ENCODE data around the gene LTBP3. TPM values are rescaled to one million over a fixed set of nuclear protein-coding genes. Genes with fewer than 3 reads are reported as not detected.

Gene LTBP3
- total and polyA plus RNA-seq, 2 of the 13 experiments (the other 11 are each of a cell fraction or from before 2014, with no cell fraction given), result 12.2 to 68.1 TPM

- TF ChIP-seq DMTF1 (CRISPR knock-in tag; IDR thresholded peaks at IDR 0.05), result no peak
- no peak for TF ChIP-seq RAD51 (IDR thresholded peaks at IDR 0.05; ENCODE audit: borderline replicate concordance)
- peak; percentile 97 for TF ChIP-seq RXRA (CRISPR knock-in tag; IDR thresholded peaks at IDR 0.05)
- no peak for TF ChIP-seq USF2 (IDR thresholded peaks at IDR 0.05; ENCODE audit: low read depth, low read length)
- 0 out of 2 replicates have a peak, but pooled peaks have one; percentile 21 for TF ChIP-seq USF2 (CRISPR knock-in tag; IDR thresholded peaks at IDR 0.05; ENCODE audit: borderline replicate concordance)
- TF ChIP-seq POLR2A (IDR thresholded peaks at IDR 0.05; ENCODE audit: insufficient read depth in 1 of 2, low read depth in 2 of 2, low read length in 2 of 2), result peak; percentile 21 to 25; a peak in 1 of 4 replicates
- no peak for TF ChIP-seq ZNF780A (CRISPR knock-in tag; IDR thresholded peaks at IDR 0.05)
- TF ChIP-seq MAF1 (CRISPR knock-in tag; IDR thresholded peaks at IDR 0.05; ENCODE audit: borderline replicate concordance), result no peak
- TF ChIP-seq ONECUT2 (CRISPR knock-in tag; IDR thresholded peaks at IDR 0.05), result no peak
- TF ChIP-seq RFX5 (IDR thresholded peaks at IDR 0.05; ENCODE audit: low read depth, low read length), result no peak
- 0 out of 2 replicates have a peak, but pooled peaks have one; percentile 31 for TF ChIP-seq ZFP1 (CRISPR knock-in tag; IDR thresholded peaks at IDR 0.05)
- TF ChIP-seq U2AF1 (optimal IDR thresholded peaks at IDR 0.05; ENCODE audit: low read depth, low read length), result no peak
- peak; percentile 79; the same call in 1 of the 2 replicates for TF ChIP-seq ZBTB39 (CRISPR knock-in tag; IDR thresholded peaks at IDR 0.05)
- TF ChIP-seq POLR2AphosphoS5 (IDR thresholded peaks at IDR 0.05; ENCODE audit: low read depth, low read length), result no peak
- TF ChIP-seq SAP130 (CRISPR knock-in tag; IDR thresholded peaks at IDR 0.05; ENCODE audit: low read depth), result peak; percentile 42
- peak; percentile 63 for TF ChIP-seq ZNF574 (CRISPR knock-in tag; IDR thresholded peaks at IDR 0.05)
- peak; percentile 38 for TF ChIP-seq ZNF724P (CRISPR knock-in tag; IDR thresholded peaks at IDR 0.05; ENCODE audit: borderline replicate concordance)
- TF ChIP-seq ZNF317 (CRISPR knock-in tag; IDR thresholded peaks at IDR 0.05), result no peak
- no peak for TF ChIP-seq MTERF4 (CRISPR knock-in tag; IDR thresholded peaks at IDR 0.05)
- TF ChIP-seq MXD4 (CRISPR knock-in tag; IDR thresholded peaks at IDR 0.05), result no peak
- peak; percentile 52; the same call in 1 of the 2 replicates for TF ChIP-seq NFKB2 (CRISPR knock-in tag; IDR thresholded peaks at IDR 0.05; ENCODE audit: borderline replicate concordance)
Observed at GRCh38 chr11:65529475-65530156, 28.5 kb downstream of the LTBP3 start (continued).
